ENCODE results near the gene RHBDD3. TPM values are rescaled to one million over a fixed set of nuclear protein-coding genes. Genes with fewer than 3 reads are reported as not detected.

RHBDD3 gene
- polyA plus RNA-seq, 3 donors: 4.0 to 11.1 (median 4.8) TPM

- Mint-ChIP-seq H3K27me3 (ENCODE audit: low read depth in 3 of 3) (peaks cover 0 to 3% (median 1%) of the 10 kb centered on the region in 3 donors), H3K27ac (peak overlapping the region in 1 of 7 donors; percentile 2), H3K9me3 (no peaks in the 10 kb centered on the region), H3K4me1 (peaks cover 5% of the 10 kb centered on the region), H3K4me3 (no peak overlapping the region), H3K36me3 (no peaks in the 10 kb centered on the region)
- DNase-seq: no peak
- H3K4me3 ChIP-seq (replicated peaks in 1 of 3; ENCODE audit: low read depth in 2 of 3, low read length in 3 of 3): no peak overlapping the region
- no peak overlapping the region for H3K27ac ChIP-seq (ENCODE audit: low read depth in 1 of 2, low read length in 2 of 2)
- H3K9ac ChIP-seq (ENCODE audit: insufficient read depth, low read length, poor library complexity, severe bottlenecking): peak overlapping the region; percentile 8
- intact Hi-C loops (cut with micrococcal nuclease): no loop called here
- 38% methylated on average over 16 of the region's 16 CpGs for WGBS (ENCODE audit: insufficient coverage)
- no peaks in the 10 kb centered on the region for H3K9me3 ChIP-seq (replicated peaks in 1 of 2; ENCODE audit: control insufficient read depth in 1 of 2, insufficient read depth in 1 of 2, low read length in 2 of 2)
- no peaks in the 10 kb centered on the region for H3K4me1 ChIP-seq (ENCODE audit: control insufficient read depth in 1 of 2, insufficient read depth in 2 of 2, low read length in 2 of 2)
- no peaks in the 10 kb centered on the region for H3K79me2 ChIP-seq (ENCODE audit: insufficient read depth, low read length)
- no peaks in the 10 kb centered on the region for H3K36me3 ChIP-seq (replicated peaks in 1 of 2; ENCODE audit: control insufficient read depth in 1 of 2, insufficient read depth in 2 of 2, low read length in 2 of 2)
- no peaks in the 10 kb centered on the region for H3K27me3 ChIP-seq (ENCODE audit: control insufficient read depth in 2 of 2, insufficient read depth in 2 of 2, low read length in 2 of 2)
- H2AFZ ChIP-seq (ENCODE audit: insufficient read depth, low read depth, low read length, poor library complexity, severe bottlenecking): peak overlapping the region; percentile 17
- no peak overlapping the region for H3K4me2 ChIP-seq (replicated peaks; ENCODE audit: extremely low read depth, low read length, poor library complexity, severe bottlenecking)
- no peaks in the 10 kb centered on the region for H4K20me1 ChIP-seq (ENCODE audit: insufficient read depth, low read length)
- no peak for TF ChIP-seq CTCF (IDR thresholded peaks at IDR 0.05)
These were observed 42.2 kb downstream of the RHBDD3 start for GRCh38 chr22:29225422-29226090.

GRCh38 chr22:29224859-29225410 lies 42.8 kb downstream of the RHBDD3 start:
- no peak for DNase-seq
- Mint-ChIP-seq H3K9me3 (no peaks in the 10 kb centered on the region), H3K4me1 (peaks cover 5% of the 10 kb centered on the region), H3K27ac (peak overlapping the region in 1 of 7 donors; percentile 2), H3K27me3 (ENCODE audit: low read depth in 3 of 3) (peaks cover 0 to 3% (median 1%) of the 10 kb centered on the region in 3 donors), H3K36me3 (no peaks in the 10 kb centered on the region), H3K4me3 (no peak overlapping the region)
- Histone ChIP-seq H4K20me1 (ENCODE audit: insufficient read depth, low read length) (no peaks in the 10 kb centered on the region), H3K79me2 (ENCODE audit: insufficient read depth, low read length) (no peaks in the 10 kb centered on the region), H3K27me3 (ENCODE audit: control insufficient read depth in 2 of 2, insufficient read depth in 2 of 2, low read length in 2 of 2) (no peaks in the 10 kb centered on the region), H3K4me1 (ENCODE audit: control insufficient read depth in 1 of 2, insufficient read depth in 2 of 2, low read length in 2 of 2) (no peaks in the 10 kb centered on the region), H3K4me3 (replicated peaks in 1 of 3; ENCODE audit: low read depth in 2 of 3, low read length in 3 of 3) (no peak overlapping the region), H2AFZ (ENCODE audit: insufficient read depth, low read depth, low read length, poor library complexity, severe bottlenecking) (no peak overlapping the region), H3K27ac (ENCODE audit: low read depth in 1 of 2, low read length in 2 of 2) (no peak overlapping the region), H3K9ac (ENCODE audit: insufficient read depth, low read length, poor library complexity, severe bottlenecking) (peak overlapping the region; percentile 8), H3K36me3 (replicated peaks in 1 of 2; ENCODE audit: control insufficient read depth in 1 of 2, insufficient read depth in 2 of 2, low read length in 2 of 2) (no peaks in the 10 kb centered on the region), H3K4me2 (replicated peaks; ENCODE audit: extremely low read depth, low read length, poor library complexity, severe bottlenecking) (no peak overlapping the region), H3K9me3 (replicated peaks in 1 of 2; ENCODE audit: control insufficient read depth in 1 of 2, insufficient read depth in 1 of 2, low read length in 2 of 2) (no peaks in the 10 kb centered on the region)
- intact Hi-C loops (cut with micrococcal nuclease): no loop called here
- TF ChIP-seq CTCF (IDR thresholded peaks at IDR 0.05): no peak
- 92% methylated on average over 5 of the region's 7 CpGs for WGBS (ENCODE audit: insufficient coverage)

Measured in CD14-positive monocyte (primary cell).